HG03469 (cell line): ENCODE data around the gene ZNF800.

Experiments used
- ATAC-seq: cut with Tn5 transposase; IDR thresholded peaks from one replicate; pipeline ENCODE4 v1.9.1; 2021; ENCODE audit warnings: mild to moderate bottlenecking, moderate library complexity, moderate number of reproducible peaks; ENCODE audit not compliant: unreplicated experiment

The ZNF800 gene

DNA sequence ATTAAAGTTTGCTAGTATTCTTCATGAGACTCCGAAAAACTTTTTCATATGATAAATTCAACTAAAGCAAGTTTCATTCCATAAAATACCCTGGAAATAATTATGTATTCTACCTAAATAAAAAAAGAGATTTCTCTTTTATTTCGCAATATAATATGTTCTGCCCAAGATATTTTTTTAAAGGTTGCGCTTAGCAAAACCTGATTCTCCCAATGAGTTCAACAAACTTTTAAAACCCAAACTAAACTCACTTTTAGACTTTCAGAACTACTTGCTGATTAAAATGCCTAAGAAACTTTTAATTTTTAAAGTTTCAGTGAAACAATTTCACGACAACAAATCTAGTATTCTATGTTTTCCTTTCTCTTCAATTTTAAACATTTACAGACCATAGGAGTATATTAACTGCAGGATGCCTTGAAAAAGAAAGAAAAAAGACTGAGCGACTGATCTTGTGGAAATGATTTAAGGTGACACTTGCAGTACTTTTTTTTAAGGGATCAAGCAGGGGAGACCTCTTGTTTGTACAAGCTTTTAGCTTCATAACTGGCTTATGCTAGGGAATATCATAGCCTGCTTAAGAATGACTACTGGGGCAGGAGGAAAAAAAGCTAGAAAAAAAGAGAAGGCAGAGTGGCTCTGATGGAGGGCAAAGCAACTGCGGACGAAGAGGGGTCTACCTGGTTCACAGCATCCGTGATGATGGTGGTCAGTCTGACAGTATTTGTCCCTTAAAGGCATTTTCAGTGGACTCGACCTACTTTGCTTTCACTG is 1.5 kb downstream of the ZNF800 start:
- no peak for ATAC-seq

- no peak for ATAC-seq
Measured at GRCh38 chr7:127390186-127390816, 2.2 kb downstream of the ZNF800 start.

DNA sequence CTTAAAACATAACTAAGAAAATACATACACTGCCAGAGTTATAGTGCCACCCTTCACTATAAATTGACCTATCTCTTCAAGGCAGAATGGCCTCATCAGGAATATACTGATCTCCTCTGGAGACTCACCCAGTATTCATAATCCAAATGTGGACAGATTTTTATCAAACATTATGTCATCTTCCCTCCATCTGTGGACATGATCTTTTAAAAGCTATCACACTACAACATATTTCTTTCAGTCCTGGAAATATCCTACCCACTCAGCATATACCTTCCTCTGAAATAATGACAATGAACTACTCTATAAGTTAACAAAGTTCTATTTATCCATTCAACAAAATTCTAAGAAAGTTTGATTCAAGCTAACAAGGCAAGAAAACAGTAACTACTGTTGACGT is 3.2 kb downstream of the ZNF800 start:
- no peak for ATAC-seq

DNA sequence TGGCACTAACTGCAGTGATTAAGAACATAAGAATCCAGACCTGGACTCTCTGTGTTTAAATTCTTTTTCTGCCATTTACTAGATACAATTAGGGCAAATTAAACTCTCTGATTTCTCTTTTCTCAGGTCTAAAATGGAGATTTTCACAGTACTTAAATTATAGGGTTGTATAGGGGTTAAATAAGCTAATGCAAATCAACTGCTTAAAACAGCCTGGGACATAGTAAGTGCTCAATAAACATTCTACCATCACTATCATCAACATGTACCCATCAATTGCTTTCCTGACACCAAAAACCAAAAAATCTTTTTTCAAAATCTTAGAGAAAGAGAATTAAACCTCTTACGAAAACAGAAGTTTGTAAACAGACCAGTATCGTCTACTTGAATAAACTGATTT is 4.5 kb downstream of the ZNF800 start:
- ATAC-seq, result no peak

DNA sequence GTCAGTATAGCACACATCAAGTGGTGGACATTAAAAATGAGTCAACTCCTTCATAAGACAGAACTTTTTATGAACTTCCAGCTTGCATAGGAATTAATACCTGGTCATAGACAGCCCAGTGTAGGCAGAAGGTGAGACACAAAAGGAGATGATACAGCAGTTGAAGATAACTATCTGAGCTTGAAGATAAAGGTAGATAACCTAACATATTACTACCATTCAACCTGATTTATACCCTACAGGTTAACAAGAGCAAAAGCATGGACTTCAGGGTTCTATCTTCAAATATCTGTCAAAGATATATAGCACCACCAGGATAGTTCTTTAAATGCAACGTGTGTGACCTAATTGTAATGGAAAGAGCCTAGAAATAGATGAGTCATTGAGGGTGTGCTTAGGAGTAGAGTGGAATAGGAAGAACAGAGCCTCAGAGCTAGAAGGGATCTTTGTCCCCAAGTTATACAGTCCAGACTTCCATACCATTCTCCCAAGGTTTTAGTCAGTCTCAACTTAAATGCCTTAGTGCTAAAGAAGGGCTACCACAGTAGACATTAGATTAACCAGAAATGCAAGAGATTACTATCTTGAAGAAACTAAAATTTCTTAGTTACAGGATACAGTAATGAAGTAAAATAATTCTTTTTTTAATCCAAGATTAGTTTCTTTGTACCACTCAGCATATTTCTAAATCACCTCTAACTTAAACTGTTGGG is 9.2 kb downstream of the ZNF800 start:
- no peak for ATAC-seq

DNA sequence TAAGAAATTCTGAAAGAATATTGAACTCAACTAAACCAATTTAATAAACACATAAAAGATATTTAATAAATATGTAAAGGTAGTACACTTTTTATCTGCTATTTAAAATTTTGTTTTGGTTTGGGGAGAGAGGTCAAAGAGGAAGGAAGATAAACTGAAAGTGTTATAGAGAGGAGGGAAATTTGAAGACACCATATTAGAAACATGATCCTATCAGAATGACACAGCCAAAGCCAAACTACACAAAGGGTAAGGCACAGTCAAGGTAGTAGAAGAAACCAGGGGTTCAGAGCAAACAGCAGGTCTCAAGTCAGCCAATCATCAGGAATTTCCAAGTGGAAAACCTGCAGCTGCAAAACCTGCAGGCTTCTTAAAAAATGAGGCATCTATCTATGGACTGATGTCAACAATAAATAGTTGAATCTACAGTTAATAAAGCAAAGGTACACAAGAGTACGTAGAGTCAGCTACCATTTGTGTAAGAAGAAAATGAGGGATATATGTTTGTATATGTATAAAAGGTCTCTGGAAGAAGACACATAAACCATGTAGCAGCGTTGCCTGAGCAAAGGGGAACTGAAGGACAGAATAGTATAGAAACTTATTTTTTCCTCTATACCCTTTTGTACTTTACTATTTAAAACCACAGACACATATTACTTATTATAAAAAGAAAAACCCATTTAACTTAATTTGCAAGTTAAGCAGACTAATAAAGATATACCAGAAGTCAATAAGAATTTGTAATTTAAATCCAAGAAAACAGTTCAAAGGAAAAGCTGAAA is 10.0 kb downstream of the ZNF800 start:
- ATAC-seq, result no peak

DNA sequence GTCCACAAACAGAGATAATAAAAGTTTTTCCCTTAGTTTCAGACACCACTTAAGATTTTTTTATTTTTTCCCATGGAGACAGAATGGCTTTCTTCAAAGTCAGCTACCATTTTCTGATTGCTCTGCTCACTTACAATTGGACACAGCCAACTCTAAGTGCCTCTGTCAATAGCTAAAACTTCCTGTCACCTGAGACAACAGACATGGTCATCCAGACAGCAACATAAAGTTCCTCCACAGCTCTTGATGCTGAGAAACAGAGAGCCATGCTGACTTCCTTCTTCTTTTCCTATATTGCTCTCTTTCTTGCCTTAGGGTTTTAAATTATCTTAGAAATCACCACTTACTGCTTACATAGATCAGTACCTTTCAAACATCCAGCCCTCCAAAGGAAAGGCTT is 12.0 kb downstream of the ZNF800 start:
- no peak for ATAC-seq

DNA sequence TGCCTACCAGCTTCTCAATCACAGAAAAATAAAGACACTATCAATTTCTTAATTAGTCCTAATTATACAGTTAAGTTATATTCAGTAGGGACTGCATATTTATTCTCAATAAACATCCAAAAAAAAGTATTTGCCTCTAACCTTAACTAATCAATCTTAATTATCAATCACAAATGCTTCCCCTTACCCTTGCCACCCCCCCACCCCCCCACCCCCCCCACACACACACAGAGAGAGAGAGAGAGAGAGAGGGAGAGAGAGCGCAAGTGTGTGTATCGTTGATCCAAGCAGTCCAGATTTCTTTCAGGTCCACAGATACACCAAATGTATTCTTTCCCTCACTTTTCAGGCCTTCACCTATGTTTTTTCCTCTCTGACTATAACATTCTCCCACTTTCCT is 12.9 kb downstream of the ZNF800 start:
- no peak for ATAC-seq

- no peak for ATAC-seq
Measured at GRCh38 chr7:127378537-127378936, 14.0 kb downstream of the ZNF800 start.

- ATAC-seq, result no peak
Measured at GRCh38 chr7:127377425-127377824, 15.1 kb downstream of the ZNF800 start.

- no peak for ATAC-seq
Measured at GRCh38 chr7:127375631-127376030, 16.9 kb downstream of the ZNF800 start.

- no peak for ATAC-seq
Measured at GRCh38 chr7:127367679-127368078, 24.8 kb downstream of the ZNF800 start.

GRCh38 chr7:127366680-127367079 is 25.8 kb downstream of the ZNF800 start:
- ATAC-seq, result no peak

- no peak for ATAC-seq
Measured at GRCh38 chr7:127365957-127366315, 26.6 kb downstream of the ZNF800 start.

- ATAC-seq, result no peak
Measured at GRCh38 chr7:127365164-127365956, 27.1 kb downstream of the ZNF800 start.

GRCh38 chr7:127362364-127363027 is 30.0 kb downstream of the ZNF800 start:
- no peak for ATAC-seq

DNA sequence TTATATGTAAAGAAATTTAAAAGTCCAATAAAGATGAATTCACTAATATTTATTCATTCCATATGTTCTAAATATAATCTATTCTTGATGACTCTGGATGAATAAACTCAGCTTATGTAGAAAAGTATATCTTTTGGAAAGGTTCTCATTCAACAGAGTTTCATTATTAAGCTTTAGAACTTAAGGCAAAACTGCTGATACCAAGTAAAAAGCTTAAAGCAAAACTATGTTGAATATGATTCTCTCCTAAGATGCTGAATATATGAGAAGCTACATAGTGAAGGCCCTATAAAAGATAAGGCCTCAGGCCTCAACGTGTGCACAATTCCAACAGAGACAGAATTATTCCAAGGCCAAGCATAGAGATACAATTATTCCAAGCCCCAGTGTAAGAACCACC is 30.8 kb downstream of the ZNF800 start:
- ATAC-seq, result no peak

- no peak for ATAC-seq
Measured at GRCh38 chr7:127359011-127359410, 33.5 kb downstream of the ZNF800 start.

DNA sequence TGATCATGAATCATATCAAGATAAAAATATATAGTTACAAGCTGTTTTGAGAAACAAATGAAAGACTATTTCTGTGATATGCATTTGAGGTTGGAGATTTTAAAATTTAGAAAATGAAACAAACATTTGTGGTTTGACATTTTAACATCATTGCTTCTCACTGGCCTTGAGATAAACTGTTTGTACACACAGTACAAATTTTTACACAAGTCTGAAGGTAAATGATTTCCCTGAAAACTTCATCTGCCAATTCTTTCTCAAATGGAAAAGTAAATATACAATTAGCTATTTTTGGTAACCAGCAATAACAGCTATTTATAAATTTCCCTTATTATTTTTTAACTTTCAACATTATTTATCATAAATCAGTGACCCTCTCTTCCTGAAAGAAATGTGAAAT is 38.6 kb downstream of the ZNF800 start:
- ATAC-seq, result no peak

GRCh38 chr7:127350586-127350985 is 41.9 kb downstream of the ZNF800 start:
- ATAC-seq, result no peak
